ENCODE measurements around the gene PNPLA3. TPM values are rescaled to one million over a fixed set of nuclear protein-coding genes. Genes with fewer than 3 reads are reported as not detected.

PNPLA3 gene
- polyA plus RNA-seq, 4 donors: 0.94 to 1.8 (median 1.5) TPM

- no peak for DNase-seq (ENCODE audit: low read depth in 4 of 4, low spot score in 3 of 4)
Measured at GRCh38 chr22:43921370-43921769, 2.2 kb upstream of the PNPLA3 start.

GRCh38 chr22:43922123-43922522 lies 1.5 kb upstream of the PNPLA3 start:
- no peak for DNase-seq (ENCODE audit: low read depth in 4 of 4, low spot score in 3 of 4)

- DNase-seq (ENCODE audit: low read depth in 4 of 4, low spot score in 3 of 4): peak in 1 of 4 donors; percentile 15
Measured at GRCh38 chr22:43923191-43923590, 414 bp upstream of the PNPLA3 start.

- DNase-seq (ENCODE audit: low read depth in 4 of 4, low spot score in 3 of 4): no peak
Measured at GRCh38 chr22:43924877-43925276, 1.3 kb downstream of the PNPLA3 start.

GRCh38 chr22:43925433-43926348 lies 2.1 kb downstream of the PNPLA3 start:
- no peak for DNase-seq (ENCODE audit: low read depth in 4 of 4, low spot score in 3 of 4)

GRCh38 chr22:43926349-43926710 lies 2.7 kb downstream of the PNPLA3 start:
- DNase-seq (ENCODE audit: low read depth in 4 of 4, low spot score in 3 of 4): no peak

- DNase-seq (ENCODE audit: low read depth in 4 of 4, low spot score in 3 of 4): no peak
Measured at GRCh38 chr22:43928468-43928867, 4.9 kb downstream of the PNPLA3 start.

- no peak for DNase-seq (ENCODE audit: low read depth in 4 of 4, low spot score in 3 of 4)
Measured at GRCh38 chr22:43928908-43929307, 5.3 kb downstream of the PNPLA3 start.

GRCh38 chr22:43931771-43932170 lies 8.2 kb downstream of the PNPLA3 start:
- DNase-seq (ENCODE audit: low read depth in 4 of 4, low spot score in 3 of 4): no peak

GRCh38 chr22:43941449-43941848 lies 17.8 kb downstream of the PNPLA3 start:
- DNase-seq (ENCODE audit: low read depth in 4 of 4, low spot score in 3 of 4): no peak

- DNase-seq (ENCODE audit: low read depth in 4 of 4, low spot score in 3 of 4): no peak
Measured at GRCh38 chr22:43944670-43945430, 21.2 kb downstream of the PNPLA3 start.

- no peak for DNase-seq (ENCODE audit: low read depth in 4 of 4, low spot score in 3 of 4)
Measured at GRCh38 chr22:43945632-43946383, 22.2 kb downstream of the PNPLA3 start.

GRCh38 chr22:43946384-43946667 lies 22.7 kb downstream of the PNPLA3 start:
- DNase-seq (ENCODE audit: low read depth in 4 of 4, low spot score in 3 of 4): no peak

GRCh38 chr22:43948836-43949406 lies 25.3 kb downstream of the PNPLA3 start:
- no peak for DNase-seq (ENCODE audit: low read depth in 4 of 4, low spot score in 3 of 4)

- DNase-seq (ENCODE audit: low read depth in 4 of 4, low spot score in 3 of 4): no peak
Measured at GRCh38 chr22:43951391-43951790, 27.8 kb downstream of the PNPLA3 start.

GRCh38 chr22:43951966-43952365 lies 28.4 kb downstream of the PNPLA3 start:
- no peak for DNase-seq (ENCODE audit: low read depth in 4 of 4, low spot score in 3 of 4)

- no peak for DNase-seq (ENCODE audit: low read depth in 4 of 4, low spot score in 3 of 4)
Measured at GRCh38 chr22:43953988-43954785, 30.6 kb downstream of the PNPLA3 start.

- DNase-seq (ENCODE audit: low read depth in 4 of 4, low spot score in 3 of 4): peak; percentile 80 to 87 (median 82)
Measured at GRCh38 chr22:43955040-43955882, 31.7 kb downstream of the PNPLA3 start, which contains the start of gene SAMM50. Gene SAMM50 (plus strand): TSS chr22:43955442. CDS start chr22:43955578, 136 bp downstream.

All from left renal pelvis (tissue), 4 donors.